ENCODE measurements around the gene KBTBD4. TPM values are rescaled to one million over a fixed set of nuclear protein-coding genes. Genes with fewer than 3 reads are reported as not detected.

KBTBD4 gene
- total and polyA plus RNA-seq, 2 of the 13 experiments (the other 11 are each of a cell fraction or from before 2014, with no cell fraction given), result 8.5 to 12.8 TPM

DNA sequence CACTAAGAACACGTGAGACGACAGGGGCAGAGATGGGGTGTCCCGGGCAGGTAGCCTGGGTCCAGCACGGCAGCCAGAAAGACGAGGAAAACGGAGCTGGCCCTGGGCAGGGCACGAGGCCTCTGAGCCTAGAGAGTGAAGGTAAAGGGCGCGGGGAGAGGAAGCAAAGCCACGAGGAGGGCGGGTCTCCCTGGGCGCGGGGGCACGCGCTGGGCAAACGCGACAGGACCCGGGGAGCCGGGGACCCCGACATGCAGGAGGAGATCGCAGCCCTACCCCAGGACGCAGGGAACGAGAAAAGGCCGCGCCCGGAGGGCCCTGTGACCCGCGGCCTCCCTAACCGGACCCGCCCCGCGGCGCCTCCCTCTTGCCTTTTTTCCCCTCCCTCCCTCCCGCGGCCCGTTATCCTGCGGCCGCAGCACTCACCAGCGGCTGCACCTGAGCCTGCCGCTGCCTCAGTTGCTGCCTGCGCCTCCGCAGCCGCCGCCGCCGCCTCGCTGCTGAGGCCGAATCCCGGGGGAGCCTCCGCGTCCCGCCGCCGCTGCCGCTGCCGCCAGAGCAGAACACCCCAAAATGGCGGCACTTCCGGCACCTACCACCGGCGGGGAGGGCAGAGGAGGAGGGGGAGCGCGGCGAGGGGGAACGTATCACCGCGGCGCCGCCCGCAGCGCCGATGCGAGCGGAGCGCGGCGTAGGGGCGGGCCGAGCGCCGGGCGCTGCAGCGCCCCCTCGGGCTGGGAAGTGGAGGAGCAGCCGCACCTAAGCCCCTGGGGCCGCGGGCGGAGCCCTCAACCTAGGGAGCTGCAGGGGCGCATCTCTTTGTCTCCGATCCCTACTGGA, 26.0 kb downstream of the KBTBD4 start, which contains the start of gene CELF1 (continued):
- TF ChIP-seq LCORL (IDR thresholded peaks at IDR 0.05) (no peak), LCORL (CRISPR knock-in tag; IDR thresholded peaks at IDR 0.05) (peak; percentile 60), ZNF552 (CRISPR knock-in tag; IDR thresholded peaks at IDR 0.05; ENCODE audit: borderline replicate concordance) (no peak; the same call in 1 of the 2 replicates), HDAC1 (CRISPR knock-in tag; IDR thresholded peaks at IDR 0.05) (peak; percentile 69), ZNF546 (CRISPR knock-in tag; conservative IDR thresholded peaks at IDR 0.05) (peak; percentile 79; the same call in 1 of the 2 replicates), MAZ (IDR thresholded peaks at IDR 0.05; ENCODE audit: borderline replicate concordance, low read depth, low read length) (peak; percentile 100), MAZ (CRISPR knock-in tag; IDR thresholded peaks at IDR 0.05; ENCODE audit: low read depth) (peak; percentile 100), MBNL3 (CRISPR knock-in tag; conservative IDR thresholded peaks at IDR 0.05) (no peak), CSRNP1 (CRISPR knock-in tag; IDR thresholded peaks at IDR 0.05) (peak; percentile 47; the same call in 1 of the 2 replicates), CENPT (CRISPR knock-in tag; IDR thresholded peaks at IDR 0.05; ENCODE audit: low read depth) (no peak), AHR (CRISPR knock-in tag; IDR thresholded peaks at IDR 0.05) (peak; percentile 16; the same call in 1 of the 2 replicates), PBX2 (CRISPR knock-in tag; IDR thresholded peaks at IDR 0.05) (no peak), MIER2 (CRISPR knock-in tag; IDR thresholded peaks at IDR 0.05) (0 out of 2 replicates have a peak, but pooled peaks have one; percentile 29), HNRNPL (IDR thresholded peaks at IDR 0.05; ENCODE audit: low read depth, low read length) (no peak), NCOA5 (CRISPR knock-in tag; IDR thresholded peaks at IDR 0.05) (no peak), NR3C1 (CRISPR knock-in tag; IDR thresholded peaks at IDR 0.05) (no peak), ZNF782 (CRISPR knock-in tag; IDR thresholded peaks at IDR 0.05; ENCODE audit: borderline replicate concordance) (peak; percentile 82)
- TF ChIP-seq, protein P1, sequence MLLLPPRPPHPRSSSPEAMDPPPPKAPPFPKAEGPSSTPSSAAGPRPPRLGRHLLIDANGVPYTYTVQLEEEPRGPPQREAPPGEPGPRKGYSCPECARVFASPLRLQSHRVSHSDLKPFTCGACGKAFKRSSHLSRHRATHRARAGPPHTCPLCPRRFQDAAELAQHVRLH (CRISPR knock-in tag; IDR thresholded peaks at IDR 0.05; ENCODE audit: borderline replicate concordance, low read depth), result peak; percentile 55
- TF ChIP-seq, protein P2, sequence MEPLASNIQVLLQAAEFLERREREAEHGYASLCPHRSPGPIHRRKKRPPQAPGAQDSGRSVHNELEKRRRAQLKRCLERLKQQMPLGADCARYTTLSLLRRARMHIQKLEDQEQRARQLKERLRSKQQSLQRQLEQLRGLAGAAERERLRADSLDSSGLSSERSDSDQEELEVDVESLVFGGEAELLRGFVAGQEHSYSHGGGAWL (CRISPR knock-in tag; IDR thresholded peaks at IDR 0.05), result 0 out of 2 replicates have a peak, but pooled peaks have one; percentile 37
- TF ChIP-seq, protein P3, sequence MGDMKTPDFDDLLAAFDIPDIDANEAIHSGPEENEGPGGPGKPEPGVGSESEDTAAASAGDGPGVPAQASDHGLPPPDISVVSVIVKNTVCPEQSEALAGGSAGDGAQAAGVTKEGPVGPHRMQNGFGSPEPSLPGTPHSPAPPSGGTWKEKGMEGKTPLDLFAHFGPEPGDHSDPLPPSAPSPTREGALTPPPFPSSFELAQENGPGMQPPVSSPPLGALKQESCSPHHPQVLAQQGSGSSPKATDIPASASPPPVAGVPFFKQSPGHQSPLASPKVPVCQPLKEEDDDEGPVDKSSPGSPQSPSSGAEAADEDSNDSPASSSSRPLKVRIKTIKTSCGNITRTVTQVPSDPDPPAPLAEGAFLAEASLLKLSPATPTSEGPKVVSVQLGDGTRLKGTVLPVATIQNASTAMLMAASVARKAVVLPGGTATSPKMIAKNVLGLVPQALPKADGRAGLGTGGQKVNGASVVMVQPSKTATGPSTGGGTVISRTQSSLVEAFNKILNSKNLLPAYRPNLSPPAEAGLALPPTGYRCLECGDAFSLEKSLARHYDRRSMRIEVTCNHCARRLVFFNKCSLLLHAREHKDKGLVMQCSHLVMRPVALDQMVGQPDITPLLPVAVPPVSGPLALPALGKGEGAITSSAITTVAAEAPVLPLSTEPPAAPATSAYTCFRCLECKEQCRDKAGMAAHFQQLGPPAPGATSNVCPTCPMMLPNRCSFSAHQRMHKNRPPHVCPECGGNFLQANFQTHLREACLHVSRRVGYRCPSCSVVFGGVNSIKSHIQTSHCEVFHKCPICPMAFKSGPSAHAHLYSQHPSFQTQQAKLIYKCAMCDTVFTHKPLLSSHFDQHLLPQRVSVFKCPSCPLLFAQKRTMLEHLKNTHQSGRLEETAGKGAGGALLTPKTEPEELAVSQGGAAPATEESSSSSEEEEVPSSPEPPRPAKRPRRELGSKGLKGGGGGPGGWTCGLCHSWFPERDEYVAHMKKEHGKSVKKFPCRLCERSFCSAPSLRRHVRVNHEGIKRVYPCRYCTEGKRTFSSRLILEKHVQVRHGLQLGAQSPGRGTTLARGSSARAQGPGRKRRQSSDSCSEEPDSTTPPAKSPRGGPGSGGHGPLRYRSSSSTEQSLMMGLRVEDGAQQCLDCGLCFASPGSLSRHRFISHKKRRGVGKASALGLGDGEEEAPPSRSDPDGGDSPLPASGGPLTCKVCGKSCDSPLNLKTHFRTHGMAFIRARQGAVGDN (CRISPR knock-in tag; IDR thresholded peaks at IDR 0.05), result peak; percentile 90
